GM19023 (cell line): Measurements from ENCODE around the gene LHX2.

Experiments
- ATAC-seq: cut with Tn5 transposase; IDR thresholded peaks from one replicate; pipeline ENCODE4 v1.9.1; 2021; ENCODE audit warnings: mild to moderate bottlenecking, moderate library complexity; ENCODE audit not compliant: unreplicated experiment

The LHX2 gene

DNA sequence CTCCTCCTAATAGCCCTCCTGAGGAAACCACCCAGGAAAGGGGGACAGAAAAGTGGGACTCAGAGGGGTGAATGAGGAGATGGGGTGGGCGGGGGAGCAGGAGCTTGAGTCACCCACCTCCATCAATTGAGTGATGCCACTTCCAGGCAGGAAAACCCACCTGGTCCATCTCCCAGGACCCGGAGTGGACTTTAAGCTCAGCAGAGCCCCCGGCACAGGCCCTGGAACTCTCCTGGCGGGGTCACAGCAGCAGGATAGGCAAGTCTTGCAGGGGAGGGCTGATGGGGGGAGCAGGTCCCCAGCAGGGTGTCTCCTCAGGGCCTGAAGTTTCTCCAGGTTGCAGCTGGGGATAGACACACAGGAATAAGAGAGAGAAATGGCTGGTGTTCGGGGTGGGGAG lies 40.8 kb downstream of the LHX2 start:
- no peak for ATAC-seq

DNA sequence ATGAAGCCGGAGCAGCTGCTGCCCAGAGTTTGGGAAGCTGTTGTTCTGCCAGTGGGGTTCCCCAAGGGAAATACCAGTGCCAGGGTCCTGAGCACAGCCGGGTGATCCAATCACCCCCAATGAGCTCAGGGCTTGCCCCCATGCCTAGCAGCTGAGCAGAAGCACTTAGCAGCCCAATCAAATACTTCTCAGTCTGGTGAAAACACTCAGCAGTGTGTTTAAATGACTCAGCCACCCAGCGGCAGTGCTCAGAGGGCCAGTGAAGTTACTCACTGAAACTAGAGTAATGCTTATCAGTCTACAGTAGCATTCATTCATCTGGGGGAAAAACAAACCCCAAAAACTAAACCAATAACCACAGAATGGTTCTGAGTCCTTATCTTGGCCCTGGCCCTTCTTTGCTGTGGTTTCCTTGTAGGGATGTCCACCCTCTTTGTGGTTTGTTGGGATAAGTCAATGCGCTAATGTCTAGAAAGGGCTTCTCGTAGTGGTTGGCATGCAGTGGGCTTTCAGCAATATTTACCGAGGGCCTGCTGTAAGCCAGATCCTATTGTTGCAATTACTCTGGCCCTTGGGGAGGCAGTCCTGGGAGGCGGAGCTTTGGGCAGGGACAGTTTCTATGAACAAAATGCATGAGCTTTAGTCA lies 43.1 kb downstream of the LHX2 start:
- ATAC-seq = peak; percentile 96

DNA sequence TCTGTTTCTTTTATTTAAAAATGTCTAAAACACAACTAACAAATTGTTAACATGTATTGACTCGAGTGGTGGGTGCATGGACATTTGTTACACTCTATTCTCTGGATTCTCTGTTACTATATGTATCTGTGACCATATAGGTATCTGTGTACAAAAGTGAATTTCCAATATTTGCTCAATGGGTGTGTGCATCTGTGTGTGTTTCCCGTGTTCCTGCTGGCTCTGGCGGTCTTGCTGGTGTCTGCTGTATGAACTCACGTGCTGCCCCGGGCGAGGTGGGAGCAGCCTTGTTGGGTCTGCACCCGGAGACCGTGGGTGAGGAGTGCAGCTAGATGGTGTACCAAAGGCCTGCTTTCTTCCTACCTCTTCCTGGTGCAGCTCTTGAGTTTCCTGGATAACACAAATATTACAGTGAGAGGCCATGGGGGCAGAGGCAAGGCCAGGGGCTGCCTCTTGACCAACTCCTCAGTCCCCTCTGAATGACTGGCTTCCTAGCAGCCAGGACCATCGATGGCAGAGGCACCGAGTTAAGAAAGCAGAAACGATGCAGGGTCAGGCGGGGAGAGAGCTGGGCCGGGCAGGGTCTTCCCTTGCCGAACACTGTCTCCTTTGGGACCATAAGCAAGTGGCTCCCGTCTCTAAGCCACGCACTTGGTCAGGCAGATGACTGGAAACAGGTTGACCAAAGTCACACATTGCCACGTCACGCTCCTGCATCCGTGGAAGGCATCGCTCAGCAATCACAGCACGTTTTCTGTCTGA lies 49.5 kb downstream of the LHX2 start:
- no peak for ATAC-seq

- no peak for ATAC-seq
Observed at GRCh38 chr9:124062172-124062571, 50.6 kb downstream of the LHX2 start.

DNA sequence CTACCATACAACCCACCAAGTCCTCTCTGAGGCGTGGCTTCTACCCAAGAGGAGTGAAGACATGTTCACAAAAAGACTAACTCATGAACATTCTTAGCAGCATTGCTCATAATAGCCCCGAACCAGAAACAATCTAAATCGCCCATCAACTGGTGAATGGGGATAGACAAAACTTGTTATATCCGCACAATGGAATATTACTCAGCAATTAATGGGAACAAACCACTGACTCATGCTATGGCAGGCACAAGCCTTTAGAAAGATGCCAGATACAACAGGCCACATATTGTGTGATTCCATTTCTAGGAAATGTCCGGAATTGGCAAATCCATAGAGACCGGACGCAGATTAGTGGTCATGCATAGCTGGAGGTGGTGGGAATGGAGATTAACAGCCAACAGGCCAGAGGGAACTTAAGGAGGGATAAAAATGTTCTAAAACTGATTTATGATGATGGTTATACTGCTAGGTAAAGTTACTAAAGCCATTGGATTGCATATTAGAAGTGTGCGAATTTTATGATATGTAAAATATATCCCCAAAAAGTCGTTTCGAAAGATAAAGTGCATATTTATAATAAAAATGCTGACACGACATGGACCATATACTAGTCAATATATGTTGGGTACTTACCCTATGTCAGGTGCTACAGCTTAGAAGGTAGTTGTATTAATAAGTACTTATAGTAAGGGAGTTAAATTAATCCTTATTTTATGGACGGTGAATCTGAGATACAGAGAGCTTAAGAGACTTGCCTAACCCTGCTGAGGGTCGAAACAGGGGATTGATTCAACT lies 55.4 kb downstream of the LHX2 start:
- no peak for ATAC-seq

DNA sequence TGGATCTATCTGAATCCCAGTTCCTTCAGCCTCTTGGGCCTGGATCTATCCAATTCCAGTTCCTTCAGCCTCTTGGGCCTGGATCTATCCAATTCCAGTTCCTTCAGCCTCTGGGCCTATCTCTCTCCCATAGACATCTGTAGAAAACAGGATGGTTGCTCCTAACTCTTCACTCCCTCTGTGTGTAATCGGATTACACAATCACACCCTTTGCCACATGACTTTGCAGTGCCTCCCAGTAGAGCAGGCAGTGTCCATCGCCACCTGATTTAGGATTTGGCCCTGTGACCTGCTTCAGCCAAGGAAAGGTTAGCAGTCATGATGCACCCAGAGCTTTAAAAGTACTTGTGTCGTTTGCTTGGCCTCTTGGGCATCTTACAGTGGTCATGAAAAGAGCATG lies 56.7 kb downstream of the LHX2 start:
- no peak for ATAC-seq

GRCh38 chr9:124074746-124075145 lies 63.2 kb downstream of the LHX2 start:
- ATAC-seq = no peak

DNA sequence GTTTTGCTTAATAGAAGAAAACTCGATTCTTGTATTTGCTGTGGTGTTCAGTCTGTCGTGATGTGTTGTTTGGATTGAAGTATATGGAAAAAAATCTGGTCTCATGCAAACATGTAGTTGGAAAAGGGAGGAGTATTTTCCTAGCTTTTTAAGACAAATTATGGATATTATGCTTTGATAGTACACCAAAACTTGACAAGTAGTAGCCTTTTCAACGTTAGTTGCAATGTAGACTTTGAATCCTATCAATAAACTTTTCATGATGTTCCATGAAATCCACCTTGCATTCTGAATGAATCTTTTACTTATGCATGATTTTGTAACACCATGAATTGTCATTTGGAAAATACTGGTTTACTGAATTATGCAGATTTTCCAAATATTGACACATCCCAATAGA lies 64.2 kb downstream of the LHX2 start:
- no peak for ATAC-seq

- no peak for ATAC-seq
Observed at GRCh38 chr9:124077915-124078572, 66.5 kb downstream of the LHX2 start.

GRCh38 chr9:124078641-124079040 lies 67.1 kb downstream of the LHX2 start:
- ATAC-seq = no peak

GRCh38 chr9:124079176-124079925 lies 67.8 kb downstream of the LHX2 start:
- no peak for ATAC-seq

DNA sequence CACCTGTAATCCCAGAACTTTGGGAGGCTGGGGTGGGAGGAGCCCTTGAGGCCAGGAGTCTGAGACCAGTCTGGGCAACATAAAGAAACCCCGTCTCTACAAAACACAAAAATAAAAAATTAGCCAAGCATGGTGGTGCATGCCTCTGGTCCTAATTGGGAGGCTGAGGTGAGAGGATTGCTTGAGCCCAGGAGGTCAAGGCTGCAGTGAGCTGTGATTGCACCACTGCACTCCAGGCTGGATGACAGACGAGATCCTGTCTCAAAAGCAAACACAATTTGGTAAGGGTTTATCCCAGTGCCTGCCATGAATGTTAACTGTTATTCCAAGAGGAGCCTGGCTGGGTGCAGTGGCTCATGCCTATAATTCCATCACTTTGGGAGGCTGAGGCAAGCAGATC lies 71.1 kb downstream of the LHX2 start:
- ATAC-seq = no peak
